ENCODE measurements around the gene TMPRSS6.

DNA sequence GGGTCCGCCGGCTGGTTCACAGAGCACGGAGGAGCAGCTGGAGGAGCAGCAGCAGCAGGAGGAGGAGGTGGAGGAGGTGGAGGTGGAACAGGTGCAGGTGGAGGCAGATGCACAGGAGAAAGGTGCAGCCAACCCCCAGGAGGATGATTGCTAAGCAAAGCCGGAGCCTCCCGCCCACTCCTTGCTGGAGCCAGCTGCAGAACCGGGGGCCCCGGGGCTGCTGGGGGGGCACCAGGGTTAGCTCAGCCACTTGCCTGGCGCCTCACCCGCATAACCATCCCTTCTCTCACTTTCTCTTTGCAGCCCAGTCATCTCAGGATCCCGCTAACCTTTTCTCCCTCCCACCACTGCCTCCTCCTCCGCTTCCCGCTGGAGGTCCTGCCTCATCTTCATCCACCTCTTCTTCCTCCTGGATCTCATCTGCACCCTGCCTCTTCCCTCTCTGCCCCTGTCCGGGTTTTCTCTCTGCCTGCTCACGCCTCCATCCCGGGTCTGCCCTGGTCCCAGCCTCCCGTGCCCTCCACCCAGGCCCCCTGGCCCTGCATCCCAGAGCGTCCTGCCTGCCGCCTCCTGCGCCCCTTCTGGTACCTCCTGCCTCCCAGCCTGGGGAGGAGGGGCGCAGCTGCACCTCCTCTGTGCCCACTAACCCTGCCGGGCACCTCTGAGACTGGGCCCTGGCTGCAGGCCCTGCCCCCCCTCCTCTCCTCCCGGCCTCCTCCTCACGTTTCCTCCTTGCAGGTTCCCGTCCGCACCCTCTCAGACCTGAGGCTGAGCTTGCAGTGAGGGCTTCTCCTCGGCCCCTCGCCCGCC is 48.5 kb downstream of the TMPRSS6 start:
- TF ChIP-seq, protein P1, sequence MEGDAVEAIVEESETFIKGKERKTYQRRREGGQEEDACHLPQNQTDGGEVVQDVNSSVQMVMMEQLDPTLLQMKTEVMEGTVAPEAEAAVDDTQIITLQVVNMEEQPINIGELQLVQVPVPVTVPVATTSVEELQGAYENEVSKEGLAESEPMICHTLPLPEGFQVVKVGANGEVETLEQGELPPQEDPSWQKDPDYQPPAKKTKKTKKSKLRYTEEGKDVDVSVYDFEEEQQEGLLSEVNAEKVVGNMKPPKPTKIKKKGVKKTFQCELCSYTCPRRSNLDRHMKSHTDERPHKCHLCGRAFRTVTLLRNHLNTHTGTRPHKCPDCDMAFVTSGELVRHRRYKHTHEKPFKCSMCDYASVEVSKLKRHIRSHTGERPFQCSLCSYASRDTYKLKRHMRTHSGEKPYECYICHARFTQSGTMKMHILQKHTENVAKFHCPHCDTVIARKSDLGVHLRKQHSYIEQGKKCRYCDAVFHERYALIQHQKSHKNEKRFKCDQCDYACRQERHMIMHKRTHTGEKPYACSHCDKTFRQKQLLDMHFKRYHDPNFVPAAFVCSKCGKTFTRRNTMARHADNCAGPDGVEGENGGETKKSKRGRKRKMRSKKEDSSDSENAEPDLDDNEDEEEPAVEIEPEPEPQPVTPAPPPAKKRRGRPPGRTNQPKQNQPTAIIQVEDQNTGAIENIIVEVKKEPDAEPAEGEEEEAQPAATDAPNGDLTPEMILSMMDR (conservative IDR thresholded peaks at IDR 0.05 in 1 of 2, IDR thresholded peaks at IDR 0.05 in 1 of 2; ENCODE audit: low read depth in 1 of 2, low read length in 2 of 2), result no peak
- no peak for TF ChIP-seq EZH2 (IDR thresholded peaks at IDR 0.05; ENCODE audit: low read length, missing control alignments)
